ENCODE results near the gene SETBP1.

The SETBP1 gene

DNA sequence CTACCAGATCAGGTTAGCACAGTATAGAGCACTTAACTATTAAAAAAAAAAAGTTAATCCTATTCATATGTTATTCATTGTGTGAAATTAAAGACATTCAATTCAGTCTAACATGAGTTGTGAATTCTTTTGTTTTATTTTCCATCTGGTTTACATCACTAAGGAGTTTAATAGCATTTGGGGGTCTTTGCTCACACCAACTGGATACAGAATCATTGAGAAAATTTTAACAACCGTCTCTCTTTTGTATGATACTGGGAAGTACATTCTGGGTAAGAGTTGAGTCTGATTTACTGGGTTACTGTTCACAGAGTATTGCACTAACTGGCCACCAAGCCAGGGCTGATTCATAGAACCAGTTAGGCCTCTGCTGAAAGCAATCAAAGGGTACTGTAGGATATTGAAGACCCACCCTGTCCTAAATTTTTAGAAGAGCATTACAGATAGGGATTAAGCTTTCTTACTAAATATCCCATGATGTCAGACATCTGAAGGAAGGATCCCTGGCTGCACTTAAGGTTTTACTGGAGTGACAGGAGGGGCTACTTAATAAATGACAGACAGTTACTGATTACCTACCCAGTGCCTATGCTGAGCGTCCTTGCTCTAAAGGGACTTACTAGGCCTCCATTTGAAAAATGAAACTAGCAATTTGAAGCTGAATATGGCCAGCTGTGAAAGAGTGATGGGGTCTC, 387.9 kb downstream of the SETBP1 start:
- POLR2A ChIA-PET = no interaction called here
- CTCF ChIA-PET = no interaction called here
- Histone ChIP-seq H3K27ac (ENCODE audit: extremely low read depth, low read depth, low read length) (no peak overlapping the region), H3K4me3 (ENCODE audit: low read depth, low read length) (no peak overlapping the region), H3K36me3 (ENCODE audit: control insufficient read depth in 2 of 2, insufficient read depth in 1 of 2, low read length in 2 of 2) (no peaks in the 10 kb centered on the region), H3K9me3 (ENCODE audit: control insufficient read depth, insufficient read depth, low read depth, low read length) (no peaks in the 10 kb centered on the region), H3K4me1 (ENCODE audit: control insufficient read depth, insufficient read depth, low read length) (no peaks in the 10 kb centered on the region)
- no peak for TF ChIP-seq ZNF416 (tag by site-specific recombination; IDR thresholded peaks at IDR 0.05)
- no peak for TF ChIP-seq ZBTB21 (tag by site-specific recombination; IDR thresholded peaks at IDR 0.05)
- TF ChIP-seq ZNF423 (tag by site-specific recombination; IDR thresholded peaks at IDR 0.05) = no peak

DNA sequence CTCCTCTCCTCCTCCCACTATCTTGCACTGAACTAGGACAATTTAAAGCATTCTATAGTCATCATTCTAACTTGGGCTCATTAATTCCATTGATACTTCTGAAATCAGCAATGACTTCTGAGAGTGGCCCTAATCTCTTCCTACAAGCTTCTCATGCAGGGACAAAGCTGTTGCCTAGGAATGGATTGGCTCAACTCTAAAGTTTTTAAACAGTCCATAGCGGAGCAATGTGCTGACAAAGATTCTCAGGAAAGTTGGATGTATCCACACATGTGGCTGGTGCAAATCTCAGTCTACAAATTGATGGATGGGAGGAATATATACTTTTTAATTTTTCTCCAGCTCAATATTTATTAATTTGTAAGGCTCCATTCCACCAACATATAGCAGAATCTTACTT, 388.9 kb downstream of the SETBP1 start:
- CTCF ChIA-PET = no interaction called here
- Histone ChIP-seq H3K4me3 (ENCODE audit: low read depth, low read length) (no peak overlapping the region), H3K27ac (ENCODE audit: extremely low read depth, low read depth, low read length) (no peak overlapping the region), H3K36me3 (ENCODE audit: control insufficient read depth in 2 of 2, insufficient read depth in 1 of 2, low read length in 2 of 2) (no peaks in the 10 kb centered on the region), H3K4me1 (ENCODE audit: control insufficient read depth, insufficient read depth, low read length) (no peaks in the 10 kb centered on the region), H3K9me3 (ENCODE audit: control insufficient read depth, insufficient read depth, low read depth, low read length) (no peaks in the 10 kb centered on the region)
- POLR2A ChIA-PET = no interaction called here
- TF ChIP-seq ZNF394 (tag by site-specific recombination; IDR thresholded peaks at IDR 0.05; ENCODE audit: borderline replicate concordance) (no peak), ZNF19 (tag by site-specific recombination; IDR thresholded peaks at IDR 0.05; ENCODE audit: low read depth) (no peak), YY1 (tag by site-specific recombination; IDR thresholded peaks at IDR 0.05) (no peak), HOXC10 (CRISPR knock-in tag; IDR thresholded peaks at IDR 0.05) (no peak), ZNF677 (tag by site-specific recombination; IDR thresholded peaks at IDR 0.05) (no peak)
- TF ChIP-seq, protein P1, sequence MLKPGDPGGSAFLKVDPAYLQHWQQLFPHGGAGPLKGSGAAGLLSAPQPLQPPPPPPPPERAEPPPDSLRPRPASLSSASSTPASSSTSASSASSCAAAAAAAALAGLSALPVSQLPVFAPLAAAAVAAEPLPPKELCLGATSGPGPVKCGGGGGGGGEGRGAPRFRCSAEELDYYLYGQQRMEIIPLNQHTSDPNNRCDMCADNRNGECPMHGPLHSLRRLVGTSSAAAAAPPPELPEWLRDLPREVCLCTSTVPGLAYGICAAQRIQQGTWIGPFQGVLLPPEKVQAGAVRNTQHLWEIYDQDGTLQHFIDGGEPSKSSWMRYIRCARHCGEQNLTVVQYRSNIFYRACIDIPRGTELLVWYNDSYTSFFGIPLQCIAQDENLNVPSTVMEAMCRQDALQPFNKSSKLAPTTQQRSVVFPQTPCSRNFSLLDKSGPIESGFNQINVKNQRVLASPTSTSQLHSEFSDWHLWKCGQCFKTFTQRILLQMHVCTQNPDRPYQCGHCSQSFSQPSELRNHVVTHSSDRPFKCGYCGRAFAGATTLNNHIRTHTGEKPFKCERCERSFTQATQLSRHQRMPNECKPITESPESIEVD (tag by site-specific recombination; IDR thresholded peaks at IDR 0.05) = no peak
- TF ChIP-seq, protein P2, sequence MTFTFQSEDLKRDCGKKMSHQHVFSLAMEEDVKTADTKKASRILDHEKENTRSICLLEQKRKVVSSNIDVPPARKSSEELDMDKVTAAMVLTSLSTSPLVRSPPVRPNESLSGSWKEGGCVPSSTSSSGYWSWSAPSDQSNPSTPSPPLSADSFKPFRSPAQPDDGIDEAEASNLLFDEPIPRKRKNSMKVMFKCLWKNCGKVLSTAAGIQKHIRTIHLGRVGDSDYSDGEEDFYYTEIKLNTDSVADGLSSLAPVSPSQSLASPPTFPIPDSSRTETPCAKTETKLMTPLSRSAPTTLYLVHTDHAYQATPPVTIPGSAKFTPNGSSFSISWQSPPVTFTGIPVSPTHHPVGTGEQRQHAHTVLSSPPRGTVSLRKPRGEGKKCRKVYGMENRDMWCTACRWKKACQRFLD (tag by site-specific recombination; IDR thresholded peaks at IDR 0.05) = no peak

DNA sequence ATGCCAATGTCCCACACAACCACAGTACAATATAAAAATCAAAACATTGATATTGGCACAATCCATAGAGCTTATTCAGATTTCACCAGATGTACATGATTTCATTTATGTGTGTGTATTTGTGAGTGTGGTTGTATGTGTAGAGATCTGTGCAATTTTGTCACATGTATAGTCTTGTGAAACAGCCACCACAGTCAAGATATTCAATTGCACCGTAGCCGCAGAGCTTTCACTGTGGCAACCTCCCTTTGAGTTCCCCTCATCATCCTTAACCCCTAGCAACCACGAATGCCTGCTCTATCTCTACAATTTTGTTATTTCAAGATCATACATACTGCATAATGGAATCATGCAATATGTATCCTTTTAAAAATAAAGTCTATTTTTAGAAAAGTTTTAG, 391.3 kb downstream of the SETBP1 start:
- H3K4me3 ChIP-seq (ENCODE audit: low read depth, low read length) = no peak overlapping the region
- no peaks in the 10 kb centered on the region for H3K9me3 ChIP-seq (ENCODE audit: control insufficient read depth, insufficient read depth, low read depth, low read length)
- no peaks in the 10 kb centered on the region for H3K36me3 ChIP-seq (ENCODE audit: control insufficient read depth in 2 of 2, insufficient read depth in 1 of 2, low read length in 2 of 2)
- TF ChIP-seq, protein P3, sequence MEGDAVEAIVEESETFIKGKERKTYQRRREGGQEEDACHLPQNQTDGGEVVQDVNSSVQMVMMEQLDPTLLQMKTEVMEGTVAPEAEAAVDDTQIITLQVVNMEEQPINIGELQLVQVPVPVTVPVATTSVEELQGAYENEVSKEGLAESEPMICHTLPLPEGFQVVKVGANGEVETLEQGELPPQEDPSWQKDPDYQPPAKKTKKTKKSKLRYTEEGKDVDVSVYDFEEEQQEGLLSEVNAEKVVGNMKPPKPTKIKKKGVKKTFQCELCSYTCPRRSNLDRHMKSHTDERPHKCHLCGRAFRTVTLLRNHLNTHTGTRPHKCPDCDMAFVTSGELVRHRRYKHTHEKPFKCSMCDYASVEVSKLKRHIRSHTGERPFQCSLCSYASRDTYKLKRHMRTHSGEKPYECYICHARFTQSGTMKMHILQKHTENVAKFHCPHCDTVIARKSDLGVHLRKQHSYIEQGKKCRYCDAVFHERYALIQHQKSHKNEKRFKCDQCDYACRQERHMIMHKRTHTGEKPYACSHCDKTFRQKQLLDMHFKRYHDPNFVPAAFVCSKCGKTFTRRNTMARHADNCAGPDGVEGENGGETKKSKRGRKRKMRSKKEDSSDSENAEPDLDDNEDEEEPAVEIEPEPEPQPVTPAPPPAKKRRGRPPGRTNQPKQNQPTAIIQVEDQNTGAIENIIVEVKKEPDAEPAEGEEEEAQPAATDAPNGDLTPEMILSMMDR (tag by site-specific recombination; IDR thresholded peaks at IDR 0.05) = no peak
- no peak for TF ChIP-seq MYNN (tag by site-specific recombination; IDR thresholded peaks at IDR 0.05; ENCODE audit: borderline replicate concordance)
- TF ChIP-seq, protein P4, sequence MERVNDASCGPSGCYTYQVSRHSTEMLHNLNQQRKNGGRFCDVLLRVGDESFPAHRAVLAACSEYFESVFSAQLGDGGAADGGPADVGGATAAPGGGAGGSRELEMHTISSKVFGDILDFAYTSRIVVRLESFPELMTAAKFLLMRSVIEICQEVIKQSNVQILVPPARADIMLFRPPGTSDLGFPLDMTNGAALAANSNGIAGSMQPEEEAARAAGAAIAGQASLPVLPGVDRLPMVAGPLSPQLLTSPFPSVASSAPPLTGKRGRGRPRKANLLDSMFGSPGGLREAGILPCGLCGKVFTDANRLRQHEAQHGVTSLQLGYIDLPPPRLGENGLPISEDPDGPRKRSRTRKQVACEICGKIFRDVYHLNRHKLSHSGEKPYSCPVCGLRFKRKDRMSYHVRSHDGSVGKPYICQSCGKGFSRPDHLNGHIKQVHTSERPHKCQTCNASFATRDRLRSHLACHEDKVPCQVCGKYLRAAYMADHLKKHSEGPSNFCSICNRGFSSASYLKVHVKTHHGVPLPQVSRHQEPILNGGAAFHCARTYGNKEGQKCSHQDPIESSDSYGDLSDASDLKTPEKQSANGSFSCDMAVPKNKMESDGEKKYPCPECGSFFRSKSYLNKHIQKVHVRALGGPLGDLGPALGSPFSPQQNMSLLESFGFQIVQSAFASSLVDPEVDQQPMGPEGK (tag by site-specific recombination; IDR thresholded peaks at IDR 0.05) = no peak
- no peak for TF ChIP-seq ZNF221 (tag by site-specific recombination; IDR thresholded peaks at IDR 0.05; ENCODE audit: borderline replicate concordance)
- TF ChIP-seq, protein P5, sequence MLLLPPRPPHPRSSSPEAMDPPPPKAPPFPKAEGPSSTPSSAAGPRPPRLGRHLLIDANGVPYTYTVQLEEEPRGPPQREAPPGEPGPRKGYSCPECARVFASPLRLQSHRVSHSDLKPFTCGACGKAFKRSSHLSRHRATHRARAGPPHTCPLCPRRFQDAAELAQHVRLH (tag by site-specific recombination; IDR thresholded peaks at IDR 0.05) = no peak
- TF ChIP-seq ZNF473 (tag by site-specific recombination; IDR thresholded peaks at IDR 0.05) = no peak
- TF ChIP-seq ZNF768 (tag by site-specific recombination; IDR thresholded peaks at IDR 0.05) = no peak
- TF ChIP-seq, protein P1 (tag by site-specific recombination; IDR thresholded peaks at IDR 0.05) = no peak
- TF ChIP-seq ZNF501 (tag by site-specific recombination; IDR thresholded peaks at IDR 0.05) = no peak
- no peak for TF ChIP-seq ZNF311 (tag by site-specific recombination; IDR thresholded peaks at IDR 0.05; ENCODE audit: borderline replicate concordance)
- TF ChIP-seq ZNF350 (tag by site-specific recombination; IDR thresholded peaks at IDR 0.05) = no peak
- no peak for TF ChIP-seq SP7 (tag by site-specific recombination; IDR thresholded peaks at IDR 0.05)
- H3K27ac ChIP-seq (ENCODE audit: extremely low read depth, low read depth, low read length) = no peak overlapping the region
- H3K4me1 ChIP-seq (ENCODE audit: control insufficient read depth, insufficient read depth, low read length) = no peaks in the 10 kb centered on the region
- ChIA-PET POLR2A (no interaction called here), CTCF (no interaction called here)
